Measurements from ENCODE around the gene LRBA.

LRBA gene

GRCh38 chr4:150252741-150253140, 762.3 kb downstream of the LRBA start:
- no peak for FAIRE-seq

GRCh38 chr4:150252306-150252705, 762.8 kb downstream of the LRBA start:
- FAIRE-seq = no peak

- FAIRE-seq = no peak
Observed at GRCh38 chr4:150251752-150252190, 763.3 kb downstream of the LRBA start.

GRCh38 chr4:150250998-150251651, 764.0 kb downstream of the LRBA start:
- no peak for FAIRE-seq

- FAIRE-seq = no peak
Observed at GRCh38 chr4:150250293-150250997, 764.6 kb downstream of the LRBA start.

- no peak for FAIRE-seq
Observed at GRCh38 chr4:150248181-150248580, 766.9 kb downstream of the LRBA start.

GRCh38 chr4:150247184-150247583, 767.9 kb downstream of the LRBA start:
- FAIRE-seq = no peak

GRCh38 chr4:150244600-150244999, 770.5 kb downstream of the LRBA start:
- FAIRE-seq = no peak

GRCh38 chr4:150243932-150244331, 771.2 kb downstream of the LRBA start:
- no peak for FAIRE-seq

GRCh38 chr4:150242820-150243458, 772.1 kb downstream of the LRBA start:
- no peak for FAIRE-seq

- FAIRE-seq = no peak
Observed at GRCh38 chr4:150240011-150240410, 775.1 kb downstream of the LRBA start.

GRCh38 chr4:150238591-150238990, 776.5 kb downstream of the LRBA start:
- no peak for FAIRE-seq

GRCh38 chr4:150237110-150237872, 777.8 kb downstream of the LRBA start:
- FAIRE-seq = peak; percentile 61

GRCh38 chr4:150236626-150237025, 778.5 kb downstream of the LRBA start:
- no peak for FAIRE-seq

GRCh38 chr4:150235808-150236271, 779.2 kb downstream of the LRBA start:
- FAIRE-seq = no peak

- FAIRE-seq = no peak
Observed at GRCh38 chr4:150235317-150235716, 779.8 kb downstream of the LRBA start.

GRCh38 chr4:150234246-150234645, 780.8 kb downstream of the LRBA start:
- no peak for FAIRE-seq

GRCh38 chr4:150232029-150232428, 783.1 kb downstream of the LRBA start:
- FAIRE-seq = no peak

GRCh38 chr4:150231107-150231770, 783.8 kb downstream of the LRBA start:
- no peak for FAIRE-seq

- FAIRE-seq = no peak
Observed at GRCh38 chr4:150230561-150230960, 784.5 kb downstream of the LRBA start.

GRCh38 chr4:150229520-150229919, 785.6 kb downstream of the LRBA start:
- FAIRE-seq = no peak

- no peak for FAIRE-seq
Observed at GRCh38 chr4:150224896-150225591, 790.0 kb downstream of the LRBA start.
